ENCODE results near the gene TRAFD1. TPM values are rescaled to one million over a fixed set of nuclear protein-coding genes. Genes with fewer than 3 reads are reported as not detected.

The TRAFD1 gene
- total RNA-seq, 1 donor from 2014 or later, result 53.4 TPM

- no peak for FAIRE-seq
- DNase-seq (ENCODE audit: low spot score in 2 of 2), result no peak
Observed at GRCh38 chr12:112115259-112116045, 9.9 kb upstream of the TRAFD1 start.

GRCh38 chr12:112116232-112117060, 8.9 kb upstream of the TRAFD1 start:
- DNase-seq (ENCODE audit: low spot score in 2 of 2) (peak; percentile 49 to 64), FAIRE-seq (no peak)

- DNase-seq (ENCODE audit: low spot score in 2 of 2), result no peak
Observed at GRCh38 chr12:112117685-112118084, 7.7 kb upstream of the TRAFD1 start.

GRCh38 chr12:112121780-112122565, 3.4 kb upstream of the TRAFD1 start:
- DNase-seq (ENCODE audit: low spot score in 2 of 2) (no peak), FAIRE-seq (no peak)

More at GRCh38 chr12:112117685-112118084, 7.7 kb upstream of the TRAFD1 start:
- FAIRE-seq, result no peak

GRCh38 chr12:112122823-112123690, 2.3 kb upstream of the TRAFD1 start:
- FAIRE-seq, result no peak
- no peak for DNase-seq (ENCODE audit: low spot score in 2 of 2)

- DNase-seq (ENCODE audit: low spot score in 2 of 2), result no peak
- no peak for FAIRE-seq
Observed at GRCh38 chr12:112124918-112125249, 476 bp upstream of the TRAFD1 start.

GRCh38 chr12:112126000-112126438, 659 bp downstream of the TRAFD1 start:
- FAIRE-seq (no peak), DNase-seq (ENCODE audit: low spot score in 2 of 2) (no peak)

GRCh38 chr12:112126911-112127310, 1.6 kb downstream of the TRAFD1 start:
- DNase-seq (ENCODE audit: low spot score in 2 of 2) (no peak), FAIRE-seq (no peak)

- no peak for FAIRE-seq
- DNase-seq (ENCODE audit: low spot score in 2 of 2), result no peak
Observed at GRCh38 chr12:112130441-112130998, 5.2 kb downstream of the TRAFD1 start.

GRCh38 chr12:112131686-112132085, 6.3 kb downstream of the TRAFD1 start:
- FAIRE-seq, result no peak
- no peak for DNase-seq (ENCODE audit: low spot score in 2 of 2)

GRCh38 chr12:112133418-112133817, 8.1 kb downstream of the TRAFD1 start:
- FAIRE-seq, result no peak
- no peak for DNase-seq (ENCODE audit: low spot score in 2 of 2)

- no peak for DNase-seq (ENCODE audit: low spot score in 2 of 2)
- FAIRE-seq, result no peak
Observed at GRCh38 chr12:112134731-112135130, 9.4 kb downstream of the TRAFD1 start.

- DNase-seq (ENCODE audit: low spot score in 2 of 2) (no peak), FAIRE-seq (no peak)
Observed at GRCh38 chr12:112140728-112141127, 15.4 kb downstream of the TRAFD1 start.

- FAIRE-seq (no peak), DNase-seq (ENCODE audit: low spot score in 2 of 2) (no peak)
Observed at GRCh38 chr12:112146123-112146522, 20.8 kb downstream of the TRAFD1 start.

GRCh38 chr12:112148031-112148513, 22.7 kb downstream of the TRAFD1 start:
- DNase-seq (ENCODE audit: low spot score in 2 of 2) (no peak), FAIRE-seq (no peak)

GRCh38 chr12:112149596-112149995, 24.2 kb downstream of the TRAFD1 start:
- FAIRE-seq, result no peak

GRCh38 chr12:112151766-112152541, 26.6 kb downstream of the TRAFD1 start:
- DNase-seq (ENCODE audit: low spot score in 2 of 2) (no peak), FAIRE-seq (no peak)

More at GRCh38 chr12:112149596-112149995, 24.2 kb downstream of the TRAFD1 start:
- no peak for DNase-seq (ENCODE audit: low spot score in 2 of 2)

GRCh38 chr12:112153181-112153892, 28.0 kb downstream of the TRAFD1 start:
- FAIRE-seq (no peak), DNase-seq (ENCODE audit: low spot score in 2 of 2) (no peak)

All from frontal cortex (tissue), 4 donors.